CD4-positive, alpha-beta T cell treated with Interferon alpha-2 for 1 hour (primary cell): ENCODE results near the gene CAPN5.
A peak's percentile ranks its signal among the peaks of the same experiment; 100 is the strongest.

ENCODE experiments used
- DNase-seq, 2 donors: peaks; one replicate each; pipeline ENCODE4 v3.0.0-alpha.2; 2020 to 2022

CAPN5 gene

GRCh38 chr11:77102246-77103210 lies 35.8 kb downstream of the CAPN5 start, which contains the start of gene OMP:
OMP (plus strand) TSS chr11:77102840; CDS start chr11:77102840, 0 bp downstream.
- no peak for DNase-seq

- DNase-seq = no peak
Observed at GRCh38 chr11:77103319-77103718, 36.5 kb downstream of the CAPN5 start.

DNA sequence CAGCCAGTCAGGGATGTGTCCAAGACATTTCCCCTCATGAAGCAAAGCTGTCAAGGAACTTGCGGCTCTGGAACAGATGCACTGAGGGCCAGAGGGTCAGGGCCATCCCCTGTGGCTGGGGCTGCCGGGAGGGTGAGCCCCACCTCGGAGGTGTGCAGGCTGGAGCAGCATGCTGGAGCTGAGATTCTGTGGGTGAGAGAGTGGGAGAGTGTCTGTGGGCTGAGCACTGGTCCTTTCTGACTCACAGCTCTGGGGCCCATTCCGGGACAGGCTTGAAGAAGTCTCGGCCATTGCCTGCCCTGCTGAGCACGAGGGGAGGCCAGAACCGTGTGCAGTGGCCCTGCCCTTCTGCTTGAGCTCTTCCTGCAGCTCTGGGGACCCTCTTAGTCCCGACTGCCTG lies 38.0 kb downstream of the CAPN5 start:
- DNase-seq = no peak

- no peak for DNase-seq
Observed at GRCh38 chr11:77106321-77106720, 39.5 kb downstream of the CAPN5 start.

GRCh38 chr11:77106759-77107158 lies 40.0 kb downstream of the CAPN5 start:
- no peak for DNase-seq

DNA sequence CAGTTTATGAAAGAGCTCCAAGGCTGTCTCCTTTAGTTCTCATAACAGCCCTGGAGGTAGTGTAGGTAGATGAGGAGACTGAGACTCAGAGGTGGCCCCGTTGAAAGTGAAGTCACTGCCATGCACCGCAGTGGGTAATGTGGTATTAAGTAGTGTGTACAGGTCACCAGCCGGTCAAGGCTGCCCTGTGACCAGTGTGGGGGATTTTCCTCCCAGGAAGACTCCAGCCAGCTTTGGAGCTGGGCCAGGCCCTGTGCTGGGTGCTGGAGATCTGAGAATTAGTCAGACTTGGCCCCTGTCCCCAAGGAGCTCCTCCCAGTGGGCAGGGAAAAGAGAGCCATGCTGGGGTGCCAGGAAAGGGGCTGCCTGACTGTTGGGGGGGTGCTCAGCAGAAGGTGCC lies 41.2 kb downstream of the CAPN5 start:
- no peak for DNase-seq

- no peak for DNase-seq
Observed at GRCh38 chr11:77108436-77108835, 41.7 kb downstream of the CAPN5 start.

DNA sequence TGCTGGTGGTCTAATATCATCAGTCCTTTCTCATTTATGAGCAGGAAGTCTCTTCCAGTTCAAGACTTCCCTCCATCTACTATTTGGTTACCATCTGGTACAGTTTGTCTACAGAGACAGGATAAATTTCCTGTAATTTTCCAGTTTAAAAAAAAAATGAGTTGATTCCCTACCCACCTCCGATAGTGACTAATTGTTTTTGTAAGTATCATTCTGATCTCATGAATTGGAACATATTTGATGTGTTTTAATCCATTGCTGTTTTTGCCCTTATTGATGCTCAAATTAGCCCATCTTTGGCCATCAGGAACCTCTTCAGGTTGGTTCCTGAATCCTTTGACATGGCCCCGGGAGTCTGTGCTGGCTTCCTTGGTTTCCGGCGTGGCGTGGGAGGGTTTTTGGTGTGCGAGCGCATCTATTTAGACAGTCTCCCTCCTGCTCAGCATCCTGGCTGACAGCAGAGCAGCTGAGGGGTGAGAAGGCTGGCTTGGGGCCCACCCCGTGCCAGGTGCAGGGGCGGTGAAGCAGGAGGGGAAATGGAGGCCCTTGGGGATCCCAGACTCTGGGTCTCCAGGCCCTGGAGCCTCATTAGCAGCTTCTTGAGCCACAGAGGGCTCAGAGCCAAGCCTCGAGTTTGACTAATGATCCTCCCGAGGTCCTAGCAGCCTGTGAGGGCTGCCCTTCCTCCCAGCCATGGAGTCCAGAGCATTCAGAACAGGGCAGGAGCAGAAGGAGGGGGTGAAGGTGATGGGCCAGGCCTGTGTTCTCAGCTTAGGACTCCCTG lies 42.7 kb downstream of the CAPN5 start:
- DNase-seq = no peak

DNA sequence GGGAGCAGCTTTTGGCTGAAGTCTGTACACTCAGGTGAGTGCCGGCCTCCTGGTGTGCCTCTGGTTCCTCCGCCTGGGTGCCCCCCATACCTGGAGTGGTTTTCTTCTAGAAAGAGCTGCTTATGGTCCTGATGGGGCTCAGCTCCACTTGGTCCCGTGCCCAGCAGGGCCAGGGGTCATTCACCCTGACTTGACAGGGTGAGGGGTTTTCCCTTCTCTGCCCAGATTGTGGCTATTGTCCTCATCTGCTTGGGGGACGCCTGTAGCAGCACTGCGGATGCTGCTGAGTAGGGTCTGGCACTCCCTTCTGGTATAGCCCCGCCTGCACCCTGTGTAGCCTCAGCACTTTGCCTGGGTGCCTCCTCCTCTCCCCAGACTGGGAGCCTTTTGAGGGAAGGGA lies 44.1 kb downstream of the CAPN5 start:
- DNase-seq = no peak

GRCh38 chr11:77111277-77111676 lies 44.5 kb downstream of the CAPN5 start:
- no peak for DNase-seq

GRCh38 chr11:77111946-77112345 lies 45.2 kb downstream of the CAPN5 start:
- no peak for DNase-seq

GRCh38 chr11:77112641-77113381 lies 46.0 kb downstream of the CAPN5 start:
- no peak for DNase-seq

- DNase-seq = peak in 1 of 2 donors; percentile 19
Observed at GRCh38 chr11:77113382-77114088, 46.8 kb downstream of the CAPN5 start.

DNA sequence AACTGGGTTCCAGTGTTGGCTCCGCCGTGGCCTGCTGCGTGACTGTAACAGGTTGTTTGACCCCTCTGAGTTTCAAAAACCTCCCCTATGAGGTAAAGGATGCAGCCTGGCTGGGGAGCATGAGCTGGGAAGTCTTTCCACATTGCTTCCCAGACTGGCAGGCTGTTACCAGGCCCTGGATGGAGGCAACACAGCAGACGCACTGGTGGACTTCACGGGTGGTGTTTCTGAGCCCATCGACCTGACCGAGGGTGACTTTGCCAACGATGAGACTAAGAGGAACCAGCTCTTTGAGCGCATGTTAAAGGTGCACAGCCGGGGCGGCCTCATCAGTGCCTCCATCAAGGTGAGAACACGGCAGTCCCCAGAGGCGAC lies 47.3 kb downstream of the CAPN5 start:
- no peak for DNase-seq

DNA sequence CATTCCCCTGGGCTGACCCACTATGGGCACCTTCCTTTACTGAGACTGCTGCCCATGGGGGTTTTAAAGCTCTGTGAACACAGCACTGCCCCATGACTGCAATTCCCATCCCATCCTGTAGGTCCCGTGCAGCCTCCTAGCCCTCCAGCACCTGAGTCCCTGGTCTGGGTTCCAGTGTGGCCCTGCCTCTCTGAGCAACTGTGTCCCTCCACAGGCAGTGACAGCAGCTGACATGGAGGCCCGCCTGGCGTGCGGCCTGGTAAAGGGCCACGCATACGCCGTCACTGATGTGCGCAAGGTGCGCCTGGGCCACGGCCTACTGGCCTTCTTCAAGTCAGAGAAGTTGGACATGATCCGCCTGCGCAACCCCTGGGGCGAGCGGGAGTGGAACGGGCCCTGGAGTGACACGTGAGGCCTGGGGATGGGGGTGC lies 48.4 kb downstream of the CAPN5 start:
- no peak for DNase-seq

- no peak for DNase-seq
Observed at GRCh38 chr11:77115956-77116355, 49.2 kb downstream of the CAPN5 start.

DNA sequence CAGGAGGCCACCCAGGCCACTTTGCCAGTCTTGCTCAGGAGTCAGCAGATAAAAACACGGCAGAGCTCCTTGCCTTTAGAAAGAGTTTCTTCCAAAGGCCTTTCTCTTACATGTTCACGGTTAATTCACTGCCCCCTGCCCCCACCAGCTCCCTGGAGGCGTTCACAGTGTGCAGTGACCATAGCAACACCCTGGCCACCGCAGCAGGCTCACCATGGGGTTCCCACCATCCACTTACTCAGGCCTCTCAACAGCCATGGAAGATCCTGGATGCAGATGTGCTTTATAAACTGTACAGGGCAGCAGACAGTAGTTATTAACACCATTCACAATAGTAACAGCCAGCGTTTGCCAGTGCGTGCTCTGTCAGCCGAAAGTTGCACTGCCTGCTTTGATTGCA lies 50.7 kb downstream of the CAPN5 start:
- no peak for DNase-seq

DNA sequence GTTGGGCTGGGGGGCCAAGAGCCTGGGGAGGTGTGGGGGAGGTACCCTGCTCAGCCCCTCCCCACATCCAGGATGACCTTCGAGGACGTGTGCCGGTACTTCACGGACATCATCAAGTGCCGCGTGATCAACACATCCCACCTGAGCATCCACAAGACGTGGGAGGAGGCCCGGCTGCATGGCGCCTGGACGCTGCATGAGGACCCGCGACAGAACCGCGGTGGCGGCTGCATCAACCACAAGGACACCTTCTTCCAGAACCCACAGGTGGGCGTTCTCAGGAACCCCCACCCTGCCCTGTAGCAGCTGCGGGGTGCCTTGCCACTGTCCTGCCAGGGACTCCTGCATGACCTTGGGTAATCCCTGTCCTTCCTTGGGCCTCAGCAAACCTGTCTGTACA lies 51.3 kb downstream of the CAPN5 start:
- DNase-seq = no peak

DNA sequence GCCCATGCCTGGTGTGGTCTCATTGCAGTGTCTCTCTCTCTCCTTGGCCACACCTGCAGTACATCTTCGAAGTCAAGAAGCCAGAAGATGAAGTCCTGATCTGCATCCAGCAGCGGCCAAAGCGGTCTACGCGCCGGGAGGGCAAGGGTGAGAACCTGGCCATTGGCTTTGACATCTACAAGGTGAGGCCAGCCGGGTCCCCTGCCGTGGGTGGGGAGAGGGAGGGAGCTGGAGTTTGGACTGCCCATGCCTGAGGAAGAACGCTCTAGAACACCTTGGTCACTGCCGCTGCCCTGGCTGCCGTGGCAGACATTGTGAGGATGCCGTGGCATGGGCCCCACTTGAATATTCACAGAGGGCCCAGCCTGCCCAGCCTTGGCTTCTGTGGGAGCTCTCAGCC lies 52.2 kb downstream of the CAPN5 start:
- DNase-seq = no peak

GRCh38 chr11:77119531-77119936 lies 52.8 kb downstream of the CAPN5 start:
- no peak for DNase-seq

- no peak for DNase-seq
Observed at GRCh38 chr11:77120571-77120970, 53.8 kb downstream of the CAPN5 start.

GRCh38 chr11:77121096-77121640 lies 54.4 kb downstream of the CAPN5 start:
- no peak for DNase-seq
